Measurements from ENCODE around the gene HNRNPA3.
A peak's percentile ranks its signal among the peaks of the same experiment; 100 is the strongest.

HNRNPA3 gene

DNA sequence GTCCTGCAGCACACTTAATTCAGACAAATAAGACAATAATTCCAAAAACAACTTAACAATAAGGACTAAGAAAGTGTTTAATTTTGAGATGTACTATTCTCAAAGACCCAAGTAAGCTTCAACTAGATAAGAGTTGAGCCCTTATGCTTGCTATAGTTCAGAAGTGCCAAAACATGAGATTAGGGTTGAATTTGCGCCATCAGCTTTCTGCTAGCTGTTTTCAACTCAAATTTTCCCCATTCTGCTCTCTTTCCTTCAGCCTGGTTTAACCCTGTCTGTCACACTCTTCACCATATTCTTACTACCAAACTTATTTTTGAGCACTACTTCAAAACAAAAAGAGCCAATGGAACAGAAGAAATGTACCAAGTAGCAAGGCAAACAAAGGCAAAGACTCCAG is 47.8 kb downstream of the HNRNPA3 start:
- Histone ChIP-seq H3K9me3 (ENCODE audit: insufficient read depth, low read length) (no peaks in the 10 kb centered on the region), H3K9ac (ENCODE audit: low read length) (no peak overlapping the region), H3K27ac (ENCODE audit: low read depth, low read length) (0 out of 2 replicates have a peak overlapping the region, but pooled peaks have one; percentile 24)

DNA sequence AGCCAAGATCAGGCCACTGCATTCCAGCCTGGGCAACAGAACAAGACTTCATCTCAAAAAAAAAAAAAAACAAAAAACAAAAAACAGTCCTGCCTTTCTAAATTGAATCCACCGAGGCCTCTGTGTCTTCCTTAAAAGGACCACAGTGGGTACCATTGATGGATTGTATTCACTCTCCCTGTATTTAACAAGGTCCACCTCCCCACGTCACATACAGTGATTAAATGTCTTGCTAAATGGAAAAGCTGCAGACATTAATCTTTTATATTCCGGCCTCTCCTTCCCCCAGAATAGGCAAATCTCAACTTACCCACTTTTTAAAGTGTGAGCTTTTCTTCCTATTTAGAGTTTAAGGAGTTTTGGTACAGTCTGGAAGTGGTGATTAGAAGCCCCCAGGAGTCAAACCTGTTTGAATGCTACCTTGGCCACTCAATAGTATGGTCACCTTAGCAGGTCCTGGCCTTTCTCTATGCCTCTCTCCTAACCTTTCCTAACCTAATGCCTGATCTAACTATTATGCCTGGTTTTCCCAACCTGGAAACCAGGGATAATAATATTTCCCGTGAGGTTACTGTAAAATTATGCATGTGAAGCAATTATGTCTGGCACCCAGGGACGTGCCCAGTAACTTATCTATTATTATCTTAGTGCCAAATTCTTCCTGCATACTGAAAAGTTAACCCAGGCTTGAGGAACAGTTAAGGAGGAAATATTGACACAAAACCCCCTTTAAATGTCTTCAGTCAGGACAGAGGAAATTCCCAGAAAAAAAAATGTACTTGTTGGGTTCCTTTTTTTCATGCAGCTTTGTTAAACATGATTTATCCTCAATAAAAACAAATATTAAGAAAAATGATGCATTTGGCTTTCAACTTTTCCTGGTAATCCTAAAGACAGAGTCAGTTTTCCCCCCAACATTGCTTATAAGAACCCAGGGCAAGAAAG is 48.8 kb downstream of the HNRNPA3 start:
- peaks cover 37% of the 10 kb centered on the region for H4K20me1 ChIP-seq (ENCODE audit: low read depth, low read length)
- peak overlapping the region; percentile 95 for H3K9ac ChIP-seq (ENCODE audit: low read length)
- H3K4me2 ChIP-seq (ENCODE audit: low read depth, low read length, poor library complexity, severe bottlenecking), result peak overlapping the region; percentile 99
- peaks cover 14% of the 10 kb centered on the region; the same call in 1 of the 2 replicates for H3F3A ChIP-seq (ENCODE audit: insufficient read depth)
- H3K36me3 ChIP-seq (ENCODE audit: low read length), result peaks cover 10% of the 10 kb centered on the region; the same call in 1 of the 2 replicates
- H3K9me2 ChIP-seq (replicated peaks; ENCODE audit: insufficient read depth, low read length), result no peaks in the 10 kb centered on the region
- H3K27me3 ChIP-seq (ENCODE audit: low read length), result no peaks in the 10 kb centered on the region
- no peaks in the 10 kb centered on the region for H3K9me3 ChIP-seq (ENCODE audit: insufficient read depth, low read length)
- H3K79me2 ChIP-seq (ENCODE audit: insufficient read depth, low read length), result peaks cover 78% of the 10 kb centered on the region
- H3K27ac ChIP-seq (ENCODE audit: low read depth, low read length), result peak overlapping the region; percentile 95; the same call in 1 of the 2 replicates
- TF ChIP-seq CTCF (IDR thresholded peaks at IDR 0.05; ENCODE audit: insufficient read depth, low read length, poor library complexity, severe bottlenecking) (no peak), EZH2phosphoT487 (conservative IDR thresholded peaks at IDR 0.05; ENCODE audit: low read length) (no peak)
- H2AFZ ChIP-seq (ENCODE audit: low read depth, low read length, severe bottlenecking), result no peak overlapping the region
- H3K4me3 ChIP-seq (ENCODE audit: insufficient read depth, low read length, poor library complexity, severe bottlenecking), result peak overlapping the region; percentile 75

More for the DNA sequence above, 47.8 kb downstream of the HNRNPA3 start:
- H3K9me2 ChIP-seq (replicated peaks; ENCODE audit: insufficient read depth, low read length), result no peaks in the 10 kb centered on the region
- peak overlapping the region; percentile 99 for H3K4me2 ChIP-seq (ENCODE audit: low read depth, low read length, poor library complexity, severe bottlenecking)
- TF ChIP-seq CTCF (IDR thresholded peaks at IDR 0.05; ENCODE audit: insufficient read depth, low read length, poor library complexity, severe bottlenecking), result no peak
- TF ChIP-seq EZH2phosphoT487 (conservative IDR thresholded peaks at IDR 0.05; ENCODE audit: low read length), result no peak
- peaks cover 10% of the 10 kb centered on the region; the same call in 1 of the 2 replicates for H3K36me3 ChIP-seq (ENCODE audit: low read length)
- H4K20me1 ChIP-seq (ENCODE audit: low read depth, low read length), result peaks cover 43% of the 10 kb centered on the region
- H3F3A ChIP-seq (ENCODE audit: insufficient read depth), result peaks cover 5% of the 10 kb centered on the region; the same call in 1 of the 2 replicates
- H3K79me2 ChIP-seq (ENCODE audit: insufficient read depth, low read length), result peaks cover 88% of the 10 kb centered on the region
- no peaks in the 10 kb centered on the region for H3K27me3 ChIP-seq (ENCODE audit: low read length)
- H2AFZ ChIP-seq (ENCODE audit: low read depth, low read length, severe bottlenecking), result no peak overlapping the region
- H3K4me3 ChIP-seq (ENCODE audit: insufficient read depth, low read length, poor library complexity, severe bottlenecking), result no peak overlapping the region

DNA sequence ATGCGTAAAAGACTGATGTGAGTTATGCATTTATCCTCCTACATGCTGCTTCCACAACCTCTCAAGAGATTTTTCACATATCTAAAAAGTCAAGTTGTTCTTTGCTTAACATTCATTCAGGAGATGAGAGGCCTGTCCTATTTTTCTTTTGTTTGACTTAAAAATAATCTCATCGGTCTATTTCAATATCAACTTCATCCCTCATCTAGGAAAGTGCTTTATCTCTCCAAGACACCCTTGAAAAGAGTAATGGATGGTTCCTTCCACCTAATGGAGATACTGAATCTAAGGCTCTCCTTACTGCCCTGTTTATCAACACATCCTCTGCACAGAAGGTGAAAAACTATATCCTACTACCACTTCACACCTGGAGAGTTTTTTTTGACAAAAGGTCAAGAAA is 49.5 kb downstream of the HNRNPA3 start:
- H3K9me2 ChIP-seq (replicated peaks; ENCODE audit: insufficient read depth, low read length), result no peaks in the 10 kb centered on the region
- H3K9ac ChIP-seq (ENCODE audit: low read length), result peak overlapping the region; percentile 95
- no peaks in the 10 kb centered on the region for H3K9me3 ChIP-seq (ENCODE audit: insufficient read depth, low read length)
- H3K79me2 ChIP-seq (ENCODE audit: insufficient read depth, low read length), result peaks cover 70% of the 10 kb centered on the region
- H4K20me1 ChIP-seq (ENCODE audit: low read depth, low read length), result peaks cover 37% of the 10 kb centered on the region
- no peak for TF ChIP-seq EZH2phosphoT487 (conservative IDR thresholded peaks at IDR 0.05; ENCODE audit: low read length)
- no peak for TF ChIP-seq CTCF (IDR thresholded peaks at IDR 0.05; ENCODE audit: insufficient read depth, low read length, poor library complexity, severe bottlenecking)
- H3K4me2 ChIP-seq (ENCODE audit: low read depth, low read length, poor library complexity, severe bottlenecking), result peak overlapping the region; percentile 99
- peak overlapping the region; percentile 95; the same call in 1 of the 2 replicates for H3K27ac ChIP-seq (ENCODE audit: low read depth, low read length)
- no peak overlapping the region for H2AFZ ChIP-seq (ENCODE audit: low read depth, low read length, severe bottlenecking)
- H3K27me3 ChIP-seq (ENCODE audit: low read length), result no peaks in the 10 kb centered on the region
- H3K36me3 ChIP-seq (ENCODE audit: low read length), result peaks cover 10% of the 10 kb centered on the region; the same call in 1 of the 2 replicates
- peak overlapping the region; percentile 75 for H3K4me3 ChIP-seq (ENCODE audit: insufficient read depth, low read length, poor library complexity, severe bottlenecking)
- H3F3A ChIP-seq (ENCODE audit: insufficient read depth), result peaks cover 15% of the 10 kb centered on the region; the same call in 1 of the 2 replicates
